Liver (tissue), 9 donors: Measurements from ENCODE around the gene OR1I1. TPM values are rescaled to one million over a fixed set of nuclear protein-coding genes. Genes with fewer than 3 reads are reported as not detected.

ENCODE experiments used
- DNase-seq: peaks from one replicate; pipeline ENCODE4 v3.0.0-alpha.2; 2017; ENCODE audit warnings: low spot score
- H3K27ac ChIP-seq, 2 donors: one replicate each; pipeline ENCODE4 v1.7.0; 2013; ENCODE audit warnings: inconsistent platforms in 2 of 2, low read length in 2 of 2, control low read depth in 1 of 2, low read depth in 1 of 2, mild to moderate bottlenecking in 1 of 2
- H3K27me3 ChIP-seq, 4 donors: one replicate each; pipeline versions ENCODE4 v1.6.1 to v1.7.0; 2013; ENCODE audit warnings: low read length in 3 of 4, inconsistent platforms in 1 of 4, mild to moderate bottlenecking in 1 of 4, moderate library complexity in 1 of 4; ENCODE audit not compliant: control insufficient read depth in 4 of 4, insufficient read depth in 4 of 4
- H3K36me3 ChIP-seq, 4 donors: one replicate each; pipeline versions ENCODE4 v1.6.1 to v1.7.0; 2013; ENCODE audit warnings: low read length in 3 of 4, mild to moderate bottlenecking in 3 of 4, low read depth in 1 of 4, moderate library complexity in 1 of 4; ENCODE audit not compliant: control insufficient read depth in 4 of 4, insufficient read depth in 3 of 4
- H3K4me1 ChIP-seq, 4 donors: one replicate each; pipeline versions ENCODE4 v1.6.1 to v1.7.0; 2013; ENCODE audit warnings: low read length in 3 of 4, mild to moderate bottlenecking in 3 of 4, moderate library complexity in 1 of 4; ENCODE audit not compliant: control insufficient read depth in 4 of 4, insufficient read depth in 4 of 4
- H3K4me3 ChIP-seq, 3 donors: one replicate each; pipeline versions ENCODE4 v1.6.1 to v1.7.0; 2013; ENCODE audit warnings: low read length in 3 of 3, control low read depth in 1 of 3, low read depth in 1 of 3, mild to moderate bottlenecking in 1 of 3
- H3K9ac ChIP-seq, 2 donors: one replicate each; pipeline ENCODE4 v1.7.0; 2013; ENCODE audit warnings: low read length in 2 of 2, mild to moderate bottlenecking in 2 of 2, moderate library complexity in 2 of 2, control low read depth in 1 of 2, low read depth in 1 of 2
- H3K9me3 ChIP-seq, 4 donors: one replicate each; pipeline versions ENCODE4 v1.6.1 to v1.7.0; 2013; ENCODE audit warnings: low read length in 3 of 4; ENCODE audit not compliant: control insufficient read depth in 4 of 4
- ATF3 ChIP-seq: IDR thresholded peaks from 2 replicates; pipeline ENCODE4 v1.6.1; 2016; ENCODE audit warnings: antibody characterized with exemption
- EGR1 ChIP-seq, 2 donors: IDR thresholded peaks; 2 replicates each; pipeline ENCODE4 v1.6.1; 2016 to 2018; ENCODE audit warnings: antibody characterized with exemption in 2 of 2, low read depth in 2 of 2
- FOXA1 ChIP-seq: IDR thresholded peaks from 2 replicates; pipeline ENCODE4 v1.6.1; 2016; ENCODE audit warnings: antibody characterized with exemption
- FOXA2 ChIP-seq: IDR thresholded peaks from 2 replicates; pipeline ENCODE4 v1.6.1; 2016; ENCODE audit warnings: antibody characterized with exemption
- GABPA ChIP-seq, 2 donors: IDR thresholded peaks in 1 of 2; conservative IDR thresholded peaks in 1 of 2; 2 replicates each; pipeline ENCODE4 v1.6.1; 2016; ENCODE audit warnings: antibody characterized with exemption in 2 of 2, mild to moderate bottlenecking in 1 of 2, moderate library complexity in 1 of 2
- HNF4A ChIP-seq, 2 donors: conservative IDR thresholded peaks; 2 replicates each; pipeline ENCODE4 v1.6.1; 2016; ENCODE audit warnings: antibody characterized with exemption in 2 of 2, mild to moderate bottlenecking in 2 of 2
- JUND ChIP-seq, 2 donors: IDR thresholded peaks; 2 replicates each; pipeline ENCODE4 v1.6.1; 2016; ENCODE audit warnings: antibody characterized with exemption in 2 of 2
- MAX ChIP-seq: IDR thresholded peaks from 2 replicates; pipeline ENCODE4 v1.6.1; 2016; ENCODE audit warnings: antibody characterized with exemption
- RAD21 ChIP-seq, 2 donors: IDR thresholded peaks; 2 replicates each; pipeline ENCODE4 v1.6.1; 2016; ENCODE audit warnings: antibody characterized with exemption in 2 of 2, mild to moderate bottlenecking in 2 of 2
- RXRA ChIP-seq, 2 donors: IDR thresholded peaks; 2 replicates each; pipeline ENCODE4 v1.6.1; 2017 to 2018; ENCODE audit warnings: antibody characterized with exemption in 2 of 2, mild to moderate bottlenecking in 1 of 2
- SP1 ChIP-seq: IDR thresholded peaks from 2 replicates; pipeline ENCODE4 v1.6.1; 2018; ENCODE audit warnings: antibody characterized with exemption, mild to moderate bottlenecking
- WGBS: extraction: QIAGEN DNeasy Blood & Tissue Kit; methylation state at CpG from one replicate; pipeline ENCODE4 v1.1.7; 2013; 5-methylcytosine and 5-hydroxymethylcytosine counted together
- polyA plus RNA-seq, 2 donors: library from polyadenylated mRNA; stranded (reverse) in 1 of 2; unstranded in 1 of 2; fragments of 200-250 nt in 1 of 2; fragments of >200 nt in 1 of 2; fragmentation: Nextera tagmentation in 1 of 2; extraction: Ambion mirVana in 1 of 2; gene quantifications; one replicate each; pipeline versions ENCODE4 v1.2.1 to v1.2.3, GENCODE V29; 2013 to 2015
- total RNA-seq, 2 donors: library from RNA; depleted of rRNA; stranded (reverse); fragments of >200 nt; gene quantifications; one replicate each; pipeline ENCODE4 v1.2.3, GENCODE V29; 2014
- TF ChIP-seq, protein P1 (sequence below): fragments of 150-350 bp; IDR thresholded peaks from 2 replicates; pipeline ENCODE4 v1.5.1; 2017; ENCODE audit warnings: improper control_type of control experiment, low read depth, low read length; ENCODE audit not compliant: missing input control
- TF ChIP-seq, protein P2 (sequence below): IDR thresholded peaks from 2 replicates; pipeline ENCODE4 v1.6.1; 2016; ENCODE audit warnings: antibody characterized with exemption, mild to moderate bottlenecking
- donor health status: healthy.
- donor health status: healthy.
- donor health status: healthy.
- donor health status: healthy.
- donor health status: healthy.

Gene OR1I1
- total and polyA plus RNA-seq, 4 donors = not detected

- no peak for DNase-seq
- Histone ChIP-seq H3K27ac (no peak overlapping the region), H3K4me1 (no peaks in the 10 kb centered on the region), H3K27me3 (peaks cover 0 to 3% (median under 1%) of the 10 kb centered on the region in 4 donors), H3K9ac (no peak overlapping the region), H3K9me3 (no peaks in the 10 kb centered on the region), H3K36me3 (no peaks in the 10 kb centered on the region), H3K4me3 (no peak overlapping the region)
- 71% methylated on average over 5 of the region's 5 CpGs for WGBS
- TF ChIP-seq GABPA (IDR thresholded peaks at IDR 0.05 in 1 of 2, conservative IDR thresholded peaks at IDR 0.05 in 1 of 2) = no peak
- TF ChIP-seq EGR1 (IDR thresholded peaks at IDR 0.05; ENCODE audit: low read depth in 2 of 2) = no peak
- TF ChIP-seq ATF3 = no peak
- no peak for TF ChIP-seq SP1
These were observed 33.9 kb upstream of the OR1I1 start for GRCh38 chr19:15048128-15048527.

GRCh38 chr19:15048885-15049541, 33.0 kb upstream of the OR1I1 start, which contains the start of gene CASP14:
Gene CASP14 (plus strand): TSS chr19:15049480. CDS start chr19:15052252, 2,772 bp downstream.
- Histone ChIP-seq H3K4me1 (no peaks in the 10 kb centered on the region), H3K27ac (no peak within 1 kb of the TSS), H3K27me3 (peaks cover 0 to 3% (median under 1%) of the 10 kb centered on the region in 4 donors), H3K9ac (no peak within 1 kb of the TSS), H3K9me3 (no peaks in the 10 kb centered on the region), H3K36me3 (no peaks in the 10 kb centered on the region), H3K4me3 (no peak within 1 kb of the TSS)
- 86% methylated on average over 11 of the region's 11 CpGs for WGBS
- no peak for DNase-seq
- TF ChIP-seq JUND (IDR thresholded peaks at IDR 0.05) (no peak), EGR1 (IDR thresholded peaks at IDR 0.05; ENCODE audit: low read depth in 2 of 2) (no peak), MAX (no peak), GABPA (IDR thresholded peaks at IDR 0.05 in 1 of 2, conservative IDR thresholded peaks at IDR 0.05 in 1 of 2) (no peak), RAD21 (IDR thresholded peaks at IDR 0.05) (no peak), HNF4A (conservative IDR thresholded peaks at IDR 0.05) (no peak), RXRA (IDR thresholded peaks at IDR 0.05) (no peak), FOXA2 (no peak), SP1 (no peak), FOXA1 (no peak)
- TF ChIP-seq, protein P1, sequence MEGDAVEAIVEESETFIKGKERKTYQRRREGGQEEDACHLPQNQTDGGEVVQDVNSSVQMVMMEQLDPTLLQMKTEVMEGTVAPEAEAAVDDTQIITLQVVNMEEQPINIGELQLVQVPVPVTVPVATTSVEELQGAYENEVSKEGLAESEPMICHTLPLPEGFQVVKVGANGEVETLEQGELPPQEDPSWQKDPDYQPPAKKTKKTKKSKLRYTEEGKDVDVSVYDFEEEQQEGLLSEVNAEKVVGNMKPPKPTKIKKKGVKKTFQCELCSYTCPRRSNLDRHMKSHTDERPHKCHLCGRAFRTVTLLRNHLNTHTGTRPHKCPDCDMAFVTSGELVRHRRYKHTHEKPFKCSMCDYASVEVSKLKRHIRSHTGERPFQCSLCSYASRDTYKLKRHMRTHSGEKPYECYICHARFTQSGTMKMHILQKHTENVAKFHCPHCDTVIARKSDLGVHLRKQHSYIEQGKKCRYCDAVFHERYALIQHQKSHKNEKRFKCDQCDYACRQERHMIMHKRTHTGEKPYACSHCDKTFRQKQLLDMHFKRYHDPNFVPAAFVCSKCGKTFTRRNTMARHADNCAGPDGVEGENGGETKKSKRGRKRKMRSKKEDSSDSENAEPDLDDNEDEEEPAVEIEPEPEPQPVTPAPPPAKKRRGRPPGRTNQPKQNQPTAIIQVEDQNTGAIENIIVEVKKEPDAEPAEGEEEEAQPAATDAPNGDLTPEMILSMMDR = no peak
- TF ChIP-seq, protein P2, sequence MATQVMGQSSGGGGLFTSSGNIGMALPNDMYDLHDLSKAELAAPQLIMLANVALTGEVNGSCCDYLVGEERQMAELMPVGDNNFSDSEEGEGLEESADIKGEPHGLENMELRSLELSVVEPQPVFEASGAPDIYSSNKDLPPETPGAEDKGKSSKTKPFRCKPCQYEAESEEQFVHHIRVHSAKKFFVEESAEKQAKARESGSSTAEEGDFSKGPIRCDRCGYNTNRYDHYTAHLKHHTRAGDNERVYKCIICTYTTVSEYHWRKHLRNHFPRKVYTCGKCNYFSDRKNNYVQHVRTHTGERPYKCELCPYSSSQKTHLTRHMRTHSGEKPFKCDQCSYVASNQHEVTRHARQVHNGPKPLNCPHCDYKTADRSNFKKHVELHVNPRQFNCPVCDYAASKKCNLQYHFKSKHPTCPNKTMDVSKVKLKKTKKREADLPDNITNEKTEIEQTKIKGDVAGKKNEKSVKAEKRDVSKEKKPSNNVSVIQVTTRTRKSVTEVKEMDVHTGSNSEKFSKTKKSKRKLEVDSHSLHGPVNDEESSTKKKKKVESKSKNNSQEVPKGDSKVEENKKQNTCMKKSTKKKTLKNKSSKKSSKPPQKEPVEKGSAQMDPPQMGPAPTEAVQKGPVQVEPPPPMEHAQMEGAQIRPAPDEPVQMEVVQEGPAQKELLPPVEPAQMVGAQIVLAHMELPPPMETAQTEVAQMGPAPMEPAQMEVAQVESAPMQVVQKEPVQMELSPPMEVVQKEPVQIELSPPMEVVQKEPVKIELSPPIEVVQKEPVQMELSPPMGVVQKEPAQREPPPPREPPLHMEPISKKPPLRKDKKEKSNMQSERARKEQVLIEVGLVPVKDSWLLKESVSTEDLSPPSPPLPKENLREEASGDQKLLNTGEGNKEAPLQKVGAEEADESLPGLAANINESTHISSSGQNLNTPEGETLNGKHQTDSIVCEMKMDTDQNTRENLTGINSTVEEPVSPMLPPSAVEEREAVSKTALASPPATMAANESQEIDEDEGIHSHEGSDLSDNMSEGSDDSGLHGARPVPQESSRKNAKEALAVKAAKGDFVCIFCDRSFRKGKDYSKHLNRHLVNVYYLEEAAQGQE = no peak
